ENCODE data around the gene SURF2. TPM values are rescaled to one million over a fixed set of nuclear protein-coding genes. Genes with fewer than 3 reads are reported as not detected.
"Not testable (repeated sequence)": the region's sequence is repeated elsewhere in the genome, so short reads cannot be mapped to it uniquely, and the experiment has no call there.

The SURF2 gene
- total and polyA plus RNA-seq, 3 experiments from 2014 or later = 34.9 to 46.6 (median 35.2) TPM

DNA sequence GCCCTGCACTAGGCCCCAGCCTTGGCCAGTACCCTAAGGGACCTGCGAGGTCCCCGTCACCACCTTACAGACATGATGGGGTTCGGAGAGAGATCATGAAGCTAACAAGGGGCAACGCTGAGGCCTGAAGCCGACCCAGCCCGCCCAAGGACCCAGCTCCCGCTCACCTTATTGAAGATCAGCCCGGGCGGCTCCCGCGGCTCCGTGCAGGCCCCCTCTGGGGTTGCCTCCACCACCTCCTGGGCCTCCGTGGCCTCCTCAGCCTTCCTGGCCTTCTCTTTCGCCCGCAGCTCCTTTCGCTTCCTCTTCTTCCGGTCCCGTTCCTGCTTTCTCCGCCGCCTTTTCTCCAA is 24.0 kb upstream of the SURF2 start:
- Mint-ChIP-seq H3K36me3 (peaks cover 3 to 65% (median 4%) of the 10 kb centered on the region in 3 donors), H3K4me1 (peaks cover 21 to 54% (median 39%) of the 10 kb centered on the region in 3 donors), H3K27me3 (no peaks in the 10 kb centered on the region), H3K4me3 (peak overlapping the region in 1 of 7 donors; percentile 24), H3K9me3 (no peaks in the 10 kb centered on the region), H3K27ac (peak overlapping the region in 1 of 8 donors; percentile 24)
- Histone ChIP-seq H3K36me3 (ENCODE audit: insufficient read depth, low read length) (peaks cover 34% of the 10 kb centered on the region), H3K4me3 (ENCODE audit: low read length) (no peak overlapping the region), H3K27ac (ENCODE audit: low read depth, low read length) (no peak overlapping the region), H3K9me3 (ENCODE audit: low read length) (no peaks in the 10 kb centered on the region), H3K27me3 (ENCODE audit: insufficient read depth, low read length, poor library complexity, severe bottlenecking) (no peaks in the 10 kb centered on the region), H3K4me1 (ENCODE audit: insufficient read depth, low read length) (peaks cover 29% of the 10 kb centered on the region)
- POLR2A ChIA-PET = interaction anchor here (1.0 to 1.1 kb wide), 2 partner anchors 16 to 44 kb away, joined by 3 to 4 read pairs; partner anchors contain the start of genes MED22, RPL7A and STKLD1
- CTCF ChIA-PET = interaction anchor here (0.8 to 1.1 kb wide), 2 partner anchors 42 to 71 kb away, joined by 3 to 4 read pairs; no protein-coding TSS in a partner anchor
- no peak for DNase-seq

DNA sequence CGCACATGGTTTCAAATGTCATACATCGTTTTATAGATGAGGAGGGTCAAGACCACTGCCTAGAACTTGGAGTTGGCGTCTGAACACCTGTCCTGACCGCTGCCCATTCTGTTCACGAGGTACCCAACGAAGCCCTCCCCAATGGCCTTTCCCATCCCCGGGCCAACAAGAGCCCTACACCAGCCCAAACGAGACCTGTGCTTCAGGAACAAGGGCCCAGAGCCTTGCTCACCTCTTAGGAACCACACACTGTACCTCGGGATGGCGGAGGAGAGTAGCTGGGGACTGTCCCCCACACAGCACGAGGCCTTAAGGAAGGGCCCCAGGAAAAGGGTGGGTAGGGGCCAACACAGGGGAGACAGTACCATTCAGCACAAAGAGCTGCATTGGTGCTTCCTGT is 23.3 kb upstream of the SURF2 start:
- DNase-seq = peak in 1 of 5 donors; percentile 38
- Mint-ChIP-seq H3K4me3 (peak overlapping the region in 2 of 7 donors; percentile 24 to 66), H3K9me3 (no peaks in the 10 kb centered on the region), H3K4me1 (peaks cover 21 to 52% (median 35%) of the 10 kb centered on the region in 3 donors), H3K27me3 (no peaks in the 10 kb centered on the region), H3K27ac (peak overlapping the region in 1 of 8 donors; percentile 79), H3K36me3 (peaks cover 3 to 61% (median 4%) of the 10 kb centered on the region in 3 donors)
- CTCF ChIA-PET = interaction anchor here (0.8 to 1.1 kb wide), 2 partner anchors 41 to 70 kb away, joined by 3 to 4 read pairs; no protein-coding TSS in a partner anchor
- POLR2A ChIA-PET = interaction anchor here (1.0 to 1.1 kb wide), 2 partner anchors 15 to 44 kb away, joined by 3 to 4 read pairs; partner anchors contain the start of genes MED22, RPL7A and STKLD1
- no peaks in the 10 kb centered on the region for H3K27me3 ChIP-seq (ENCODE audit: insufficient read depth, low read length, poor library complexity, severe bottlenecking)
- H3K27ac ChIP-seq (ENCODE audit: low read depth, low read length) = no peak overlapping the region
- H3K9me3 ChIP-seq (ENCODE audit: low read length) = no peaks in the 10 kb centered on the region
- peaks cover 29% of the 10 kb centered on the region for H3K4me1 ChIP-seq (ENCODE audit: insufficient read depth, low read length)
- no peak overlapping the region for H3K4me3 ChIP-seq (ENCODE audit: low read length)
- peaks cover 34% of the 10 kb centered on the region for H3K36me3 ChIP-seq (ENCODE audit: insufficient read depth, low read length)

DNA sequence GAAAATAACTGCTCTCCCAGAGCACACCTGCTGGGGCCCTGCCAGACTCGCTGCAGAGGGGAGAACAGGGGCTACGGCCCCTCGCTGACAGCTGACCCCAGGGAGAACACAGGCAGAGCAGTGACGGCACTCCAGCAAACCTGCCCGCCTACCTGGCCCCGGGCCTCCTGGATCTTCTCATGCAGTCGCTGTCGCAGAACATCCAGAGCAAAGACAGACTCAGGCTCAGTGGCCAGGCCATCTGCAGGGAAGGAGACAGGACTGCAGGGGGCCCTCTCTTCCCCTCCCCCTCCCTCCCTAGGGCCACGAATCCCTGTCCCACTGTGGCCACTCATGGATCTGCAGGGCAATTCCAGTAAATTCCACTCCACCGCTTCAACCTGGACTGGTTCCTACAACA is 22.8 kb upstream of the SURF2 start:
- Histone ChIP-seq H3K4me3 (ENCODE audit: low read length) (no peak overlapping the region), H3K27ac (ENCODE audit: low read depth, low read length) (no peak overlapping the region), H3K27me3 (ENCODE audit: insufficient read depth, low read length, poor library complexity, severe bottlenecking) (no peaks in the 10 kb centered on the region), H3K9me3 (ENCODE audit: low read length) (no peaks in the 10 kb centered on the region), H3K4me1 (ENCODE audit: insufficient read depth, low read length) (peaks cover 29% of the 10 kb centered on the region), H3K36me3 (ENCODE audit: insufficient read depth, low read length) (peaks cover 34% of the 10 kb centered on the region)
- ChIA-PET CTCF (no interaction called here), POLR2A (interaction anchor here (0.6 kb wide), 1 partner anchor 826 kb away, joined by 8 read pairs; no protein-coding TSS in a partner anchor)
- DNase-seq = peak in 1 of 5 donors; percentile 38
- Mint-ChIP-seq H3K9me3 (no peaks in the 10 kb centered on the region), H3K27me3 (no peaks in the 10 kb centered on the region), H3K4me1 (peaks cover 21 to 50% (median 35%) of the 10 kb centered on the region in 3 donors), H3K36me3 (peaks cover 3 to 61% (median 4%) of the 10 kb centered on the region in 3 donors), H3K4me3 (peak overlapping the region in 2 of 7 donors; percentile 22 to 36), H3K27ac (peak overlapping the region in 2 of 8 donors; percentile 52 to 84)

DNA sequence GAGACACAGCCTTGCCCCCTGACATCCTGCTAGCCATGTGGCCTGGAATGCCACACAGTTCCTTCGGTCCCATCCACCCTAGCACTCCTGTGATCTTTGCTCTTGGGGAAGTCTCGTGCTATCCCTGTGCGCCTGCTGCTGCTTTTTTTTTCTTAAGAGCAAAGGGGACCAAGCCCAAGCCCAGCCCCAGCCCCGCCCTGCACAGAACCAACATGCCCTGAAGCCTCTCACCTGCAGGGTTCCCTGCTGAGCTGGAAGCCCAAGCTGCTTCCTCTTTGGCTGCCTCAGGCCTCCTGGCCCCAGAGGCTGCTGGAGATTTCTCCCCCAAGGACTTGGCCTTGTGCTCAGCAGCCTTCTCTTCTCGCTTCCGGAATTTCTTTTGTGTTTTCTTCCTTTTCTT is 22.2 kb upstream of the SURF2 start:
- Histone ChIP-seq H3K27me3 (ENCODE audit: insufficient read depth, low read length, poor library complexity, severe bottlenecking) (no peaks in the 10 kb centered on the region), H3K36me3 (ENCODE audit: insufficient read depth, low read length) (peaks cover 34% of the 10 kb centered on the region), H3K27ac (ENCODE audit: low read depth, low read length) (no peak overlapping the region), H3K4me1 (ENCODE audit: insufficient read depth, low read length) (peaks cover 29% of the 10 kb centered on the region), H3K4me3 (ENCODE audit: low read length) (no peak overlapping the region), H3K9me3 (ENCODE audit: low read length) (no peaks in the 10 kb centered on the region)
- Mint-ChIP-seq H3K4me3 (peak overlapping the region in 4 of 7 donors; percentile 36 to 59 (median 37)), H3K9me3 (no peaks in the 10 kb centered on the region), H3K4me1 (peaks cover 21 to 45% (median 40%) of the 10 kb centered on the region in 3 donors), H3K36me3 (peaks cover 3 to 61% (median 8%) of the 10 kb centered on the region in 3 donors), H3K27me3 (no peaks in the 10 kb centered on the region), H3K27ac (peak overlapping the region in 5 of 8 donors; percentile 24 to 94 (median 47))
- peak in 1 of 5 donors; percentile 39 for DNase-seq
- CTCF ChIA-PET = interaction anchor here (0.9 to 2.0 kb wide), 4 partner anchors 23 to 190 kb away, joined by 3 to 7 read pairs (median 4); no protein-coding TSS in a partner anchor
- POLR2A ChIA-PET = interaction anchor here (0.6 to 2.1 kb wide), 3 partner anchors 14 to 826 kb away, joined by 8 to 14 read pairs (median 8); partner anchors contain the start of genes MED22 and RPL7A

DNA sequence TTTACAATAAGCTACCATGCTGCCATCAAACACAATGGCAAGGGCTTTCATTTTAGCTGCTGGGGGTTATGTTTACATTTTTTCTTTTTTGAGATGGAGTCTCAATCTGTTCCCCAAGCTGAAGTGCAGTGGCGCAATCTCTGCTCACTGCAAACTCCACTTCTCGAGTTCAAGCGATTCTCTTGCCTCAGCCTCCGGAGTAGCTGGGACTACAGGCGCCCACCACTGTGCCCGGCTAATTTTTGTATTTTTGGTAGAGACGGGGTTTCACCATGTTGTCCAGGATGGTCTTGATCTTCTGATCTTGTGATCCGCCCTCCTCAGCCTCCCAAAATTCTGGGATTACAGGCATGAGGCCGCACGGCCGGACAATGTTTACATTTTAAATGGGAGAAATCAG is 21.5 kb upstream of the SURF2 start:
- H3K27me3 Mint-ChIP-seq; H3K27me3 ChIP-seq (ENCODE audit: insufficient read depth, low read length, poor library complexity, severe bottlenecking); DNase-seq; H3K9me3 ChIP-seq (ENCODE audit: low read length); H3K9me3 Mint-ChIP-seq: not testable (repeated sequence)
- Mint-ChIP-seq H3K27ac (peak overlapping the region in 7 of 8 donors; percentile 72 to 96 (median 93)), H3K4me1 (peaks cover 28 to 45% (median 42%) of the 10 kb centered on the region in 3 donors), H3K36me3 (peaks cover 3 to 65% (median 8%) of the 10 kb centered on the region in 3 donors), H3K4me3 (peak overlapping the region; percentile 95 to 98 (median 96))
- Histone ChIP-seq H3K27ac (ENCODE audit: low read depth, low read length) (peak overlapping the region; percentile 72), H3K4me1 (ENCODE audit: insufficient read depth, low read length) (peaks cover 31% of the 10 kb centered on the region), H3K4me3 (ENCODE audit: low read length) (peak overlapping the region; percentile 92), H3K36me3 (ENCODE audit: insufficient read depth, low read length) (peaks cover 34% of the 10 kb centered on the region)
- POLR2A ChIA-PET = interaction anchor here (1.8 to 2.1 kb wide), 2 partner anchors 13 to 36 kb away, joined by 8 to 14 read pairs; partner anchors contain the start of genes MED22 and RPL7A
- CTCF ChIA-PET = interaction anchor here (0.9 to 2.0 kb wide), 5 partner anchors 22 to 191 kb away, joined by 3 to 7 read pairs (median 4); no protein-coding TSS in a partner anchor

DNA sequence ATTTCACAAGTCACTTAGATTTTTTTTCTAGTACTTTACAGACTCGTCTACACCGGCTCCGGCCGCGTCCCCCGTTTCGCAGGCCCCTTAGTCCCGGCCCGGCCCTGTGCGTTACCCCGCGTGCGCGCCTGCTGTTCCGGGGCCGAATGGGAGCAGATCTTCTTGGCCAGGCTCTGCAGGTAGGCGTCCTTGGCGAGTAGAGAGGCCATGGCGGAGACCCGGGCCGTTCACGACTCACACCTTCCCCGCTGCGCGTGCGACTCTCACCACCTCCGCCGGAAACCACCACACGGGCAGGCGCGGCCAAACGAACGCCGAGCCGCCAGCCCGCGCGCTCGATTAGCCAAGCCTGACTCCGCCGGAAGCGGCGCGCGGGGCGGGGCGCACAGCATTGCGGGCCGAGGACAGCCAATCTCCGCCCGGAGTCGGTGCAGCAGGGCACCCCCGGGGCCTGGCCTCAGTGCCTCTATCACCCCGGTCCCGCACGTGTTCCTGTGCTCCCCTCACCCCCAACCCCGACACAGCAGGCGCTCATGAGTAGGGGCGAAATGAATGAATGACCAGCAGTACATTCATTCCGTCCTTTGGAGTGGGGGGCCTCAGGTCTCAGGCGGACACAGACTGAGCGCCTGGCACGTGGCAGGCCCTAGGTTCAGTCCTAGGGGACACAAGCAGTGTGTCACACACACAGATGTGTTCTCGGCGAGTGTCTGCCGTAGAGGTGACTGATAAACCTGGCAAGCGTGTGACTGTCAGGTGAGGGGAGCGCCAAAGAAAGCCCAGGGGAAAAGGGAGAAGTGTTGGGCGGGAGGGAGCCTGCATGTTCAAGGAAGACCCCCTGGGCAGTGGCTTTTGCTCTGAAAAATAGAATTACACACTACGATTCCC is 20.2 kb upstream of the SURF2 start, which contains the start of gene SURF6:
TSS of gene SURF6 (minus strand) at position 265 of the 888 bp plus-strand sequence. CDS start at position 209, 56 bp downstream.
- peaks cover 41% of the 10 kb centered on the region for H3K4me1 ChIP-seq (ENCODE audit: insufficient read depth, low read length)

DNA sequence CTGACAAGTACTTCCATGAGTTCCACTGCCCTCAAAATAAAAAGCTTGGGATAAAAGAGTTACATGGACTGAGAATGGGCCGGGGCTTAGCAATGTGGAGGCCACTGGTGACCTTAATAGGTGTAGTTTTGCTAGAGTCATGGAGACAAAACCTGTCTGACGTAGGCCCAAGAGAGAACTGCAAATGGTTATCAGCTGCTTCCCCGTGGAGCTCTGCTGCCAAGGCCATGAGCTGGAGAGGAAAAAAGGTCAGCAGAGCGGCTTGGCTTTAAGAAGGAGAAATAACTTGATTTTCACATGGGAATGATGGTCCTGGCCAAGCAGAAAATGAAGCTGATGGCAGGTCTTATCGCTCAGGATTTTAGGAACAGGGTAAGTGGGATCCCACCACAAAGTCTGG is 16.7 kb upstream of the SURF2 start:
- H3K36me3 ChIP-seq (ENCODE audit: insufficient read depth, low read length) = peaks cover 23% of the 10 kb centered on the region
- peak overlapping the region in 5 of 8 donors; percentile 23 to 91 (median 68) for H3K27ac Mint-ChIP-seq
- peak overlapping the region in 2 of 7 donors; percentile 35 to 70 for H3K4me3 Mint-ChIP-seq
- no peaks in the 10 kb centered on the region for H3K27me3 ChIP-seq (ENCODE audit: insufficient read depth, low read length, poor library complexity, severe bottlenecking)
- no peaks in the 10 kb centered on the region for H3K9me3 ChIP-seq (ENCODE audit: low read length)
- no peak overlapping the region for H3K4me3 ChIP-seq (ENCODE audit: low read length)
- H3K27me3 Mint-ChIP-seq = no peaks in the 10 kb centered on the region
- no peak for DNase-seq
- H3K4me1 ChIP-seq (ENCODE audit: insufficient read depth, low read length) = peaks cover 29% of the 10 kb centered on the region
- H3K27ac ChIP-seq (ENCODE audit: low read depth, low read length) = no peak overlapping the region
- H3K4me1 Mint-ChIP-seq = peaks cover 33 to 46% (median 41%) of the 10 kb centered on the region in 3 donors
- ChIA-PET CTCF (interaction anchor here (1.1 to 1.7 kb wide), 2 partner anchors 34 to 147 kb away, joined by 3 to 5 read pairs; no protein-coding TSS in a partner anchor), POLR2A (interaction anchor here (1.4 kb wide), 1 partner anchor 8 kb away, joined by 6 read pairs; the partner anchor contains the start of genes MED22 and RPL7A)
- peaks cover 0 to 63% (median 8%) of the 10 kb centered on the region in 3 donors for H3K36me3 Mint-ChIP-seq
- H3K9me3 Mint-ChIP-seq = no peaks in the 10 kb centered on the region

More for the DNA sequence above, 20.2 kb upstream of the SURF2 start, which contains the start of gene SURF6:
- CTCF ChIA-PET = interaction anchor here (1.2 to 2.0 kb wide), 3 partner anchors 35 to 42 kb away, joined by 3 to 7 read pairs (median 5); no protein-coding TSS in a partner anchor
- Mint-ChIP-seq H3K27ac (peak within 1 kb of the TSS; percentile 92 to 96 (median 94)), H3K9me3 (no peaks in the 10 kb centered on the region), H3K27me3 (no peaks in the 10 kb centered on the region), H3K4me1 (peaks cover 36 to 53% (median 49%) of the 10 kb centered on the region in 3 donors), H3K36me3 (peaks cover 0 to 65% (median 8%) of the 10 kb centered on the region in 3 donors), H3K4me3 (peak within 1 kb of the TSS; percentile 95 to 98 (median 96))
- H3K9me3 ChIP-seq (ENCODE audit: low read length) = no peaks in the 10 kb centered on the region
- H3K36me3 ChIP-seq (ENCODE audit: insufficient read depth, low read length) = peaks cover 26% of the 10 kb centered on the region
- peak within 1 kb of the TSS; percentile 72 for H3K27ac ChIP-seq (ENCODE audit: low read depth, low read length)
- peak within 1 kb of the TSS; percentile 92 for H3K4me3 ChIP-seq (ENCODE audit: low read length)
- POLR2A ChIA-PET = interaction anchor here (0.6 to 2.1 kb wide), 3 partner anchors 20 to 38 kb away, joined by 3 to 14 read pairs (median 8); partner anchors contain the start of genes SURF1 and SURF2
- no peaks in the 10 kb centered on the region for H3K27me3 ChIP-seq (ENCODE audit: insufficient read depth, low read length, poor library complexity, severe bottlenecking)
- peak; percentile 89 to 94 (median 93) for DNase-seq
